HG03571 (cell line): ENCODE results near the gene STUB1.
A peak's percentile ranks its signal among the peaks of the same experiment; 100 is the strongest.

Source experiments
- ATAC-seq: cut with Tn5 transposase; IDR thresholded peaks from one replicate; pipeline ENCODE4 v1.9.1; 2021; ENCODE audit not compliant: unreplicated experiment

Gene STUB1

DNA sequence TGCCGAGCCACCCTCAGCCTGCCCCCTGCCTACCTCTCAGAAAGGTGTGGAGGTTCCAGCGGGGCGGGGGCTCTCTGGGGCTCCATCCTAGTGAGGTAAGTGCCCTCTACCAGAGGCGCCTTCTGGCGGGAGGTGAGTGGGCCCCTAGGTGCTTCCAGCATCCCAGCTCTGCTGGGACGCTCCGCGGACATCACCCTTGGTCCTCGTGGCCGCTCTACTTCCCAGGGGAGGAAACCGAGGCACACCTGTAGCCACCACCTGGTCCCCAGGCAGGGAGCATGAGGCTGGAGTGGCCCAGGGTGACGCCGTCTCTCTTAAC, 37.2 kb upstream of the STUB1 start:
- no peak for ATAC-seq

DNA sequence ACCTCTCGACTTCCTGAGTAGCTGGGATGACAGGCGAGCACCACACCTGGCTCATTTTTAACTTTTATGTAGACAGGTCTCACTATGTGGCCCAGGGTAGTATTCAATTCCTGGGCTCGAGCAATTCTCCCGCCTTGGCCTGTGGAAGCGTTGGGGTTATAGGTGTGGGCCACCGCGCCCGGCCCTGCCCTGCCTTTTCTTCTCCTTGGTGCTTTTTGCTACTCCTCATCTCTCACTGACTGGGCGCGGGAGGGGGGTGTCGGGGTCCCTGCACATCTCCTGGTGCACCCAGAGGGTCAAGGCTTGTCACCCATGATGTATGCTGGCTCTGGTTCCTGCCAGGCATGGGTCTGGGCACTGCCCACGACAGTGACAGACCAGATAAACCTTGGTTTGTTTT, 35.7 kb upstream of the STUB1 start:
- no peak for ATAC-seq

DNA sequence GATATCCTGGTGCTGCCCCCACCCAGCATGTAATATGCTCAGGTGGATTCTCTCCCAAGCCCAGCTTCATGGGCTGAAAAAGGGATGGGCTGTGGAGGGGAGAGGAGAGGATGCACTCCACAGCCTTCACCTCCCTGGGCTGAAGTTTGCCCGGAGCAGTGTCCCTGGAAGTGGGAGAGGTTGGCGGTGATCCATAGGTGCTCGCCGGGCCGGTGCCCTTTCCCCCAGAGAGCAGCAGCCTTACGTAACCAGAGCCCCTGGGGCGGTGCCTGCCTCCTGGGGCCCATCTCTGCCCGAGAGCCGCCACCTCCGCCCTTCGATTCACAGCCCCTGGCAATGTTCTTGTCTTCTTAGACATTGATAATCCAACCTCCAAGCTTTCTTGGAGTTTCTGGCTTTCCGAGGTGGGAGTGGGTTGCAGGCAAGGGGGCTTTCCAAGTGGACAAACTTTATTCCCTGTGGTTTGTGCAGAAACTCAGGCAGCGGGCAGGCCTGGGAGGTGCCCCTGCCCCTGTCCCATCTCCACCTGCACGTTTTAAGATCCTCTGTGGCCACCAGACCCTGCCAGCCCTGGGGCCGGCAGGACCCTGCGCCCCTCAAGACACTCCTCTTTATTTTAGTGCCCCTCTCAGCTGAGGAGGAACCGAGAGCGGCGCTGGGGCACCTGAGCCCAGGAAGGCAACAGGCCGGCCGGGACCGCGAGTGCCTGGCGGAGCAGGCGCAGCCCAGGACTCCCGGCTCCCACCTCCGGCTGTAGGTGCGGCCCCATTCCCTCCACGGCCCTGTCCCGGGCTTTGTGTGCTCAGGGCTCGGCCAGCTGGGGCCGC, 34.1 kb upstream of the STUB1 start:
- ATAC-seq = no peak

DNA sequence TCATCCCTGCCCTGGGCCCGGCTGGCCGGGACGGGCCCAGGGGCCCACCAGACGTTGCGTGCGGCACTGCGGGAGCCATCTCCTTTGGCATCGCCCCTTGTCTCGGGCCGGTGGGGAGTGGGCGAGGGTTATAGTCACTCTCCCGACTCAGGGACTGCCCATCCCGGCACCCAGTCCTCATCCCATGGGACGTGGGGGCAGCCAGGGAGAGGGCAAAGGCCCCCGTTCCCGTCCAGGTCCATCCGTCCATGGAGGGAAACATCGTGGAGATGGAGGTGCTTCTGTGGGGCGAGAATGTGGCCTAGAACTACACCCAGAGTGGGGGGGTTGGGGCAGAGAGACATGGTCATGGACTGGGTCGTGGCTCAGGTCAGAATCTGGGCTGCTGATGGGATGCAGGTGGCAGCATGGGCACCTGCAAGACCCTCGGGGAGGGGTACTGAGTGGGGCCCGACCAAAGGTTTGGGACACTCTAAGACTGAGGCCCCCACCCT, 33.5 kb upstream of the STUB1 start:
- no peak for ATAC-seq

DNA sequence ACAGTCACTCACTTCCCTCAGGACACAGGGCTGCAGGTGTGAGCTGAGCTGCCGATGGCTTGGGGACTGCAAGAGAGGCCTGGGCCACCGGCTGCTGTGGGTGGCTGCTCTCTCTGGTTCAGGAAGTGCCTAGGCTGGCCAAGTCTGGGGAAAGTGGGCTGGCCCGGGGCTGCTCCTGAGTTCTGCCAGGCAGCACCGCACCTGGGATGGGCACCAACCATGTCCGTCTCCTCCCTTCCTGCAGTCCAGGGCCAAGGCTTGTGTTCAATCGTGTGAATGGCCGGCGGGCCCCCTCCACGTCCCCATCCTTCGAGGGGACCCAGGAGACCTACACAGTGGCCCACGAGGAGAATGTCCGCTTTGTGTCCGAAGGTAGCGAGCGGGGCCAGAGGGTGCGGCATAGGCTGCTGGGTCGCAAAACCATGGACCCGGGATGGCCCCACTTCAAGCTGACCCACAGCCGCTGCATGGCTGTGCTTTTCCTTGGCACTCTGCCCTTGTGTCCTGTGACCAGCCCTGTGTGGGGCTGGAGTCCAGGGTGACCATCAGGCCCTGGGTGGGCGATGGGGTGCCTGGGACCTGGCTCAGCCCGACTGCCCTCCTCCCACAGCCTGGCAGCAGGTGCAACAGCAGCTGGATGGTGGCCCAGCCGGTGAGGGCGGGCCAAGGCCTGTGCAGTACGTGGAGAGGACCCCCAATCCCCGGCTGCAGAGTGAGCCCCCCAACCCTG, 32.9 kb upstream of the STUB1 start:
- ATAC-seq = no peak

DNA sequence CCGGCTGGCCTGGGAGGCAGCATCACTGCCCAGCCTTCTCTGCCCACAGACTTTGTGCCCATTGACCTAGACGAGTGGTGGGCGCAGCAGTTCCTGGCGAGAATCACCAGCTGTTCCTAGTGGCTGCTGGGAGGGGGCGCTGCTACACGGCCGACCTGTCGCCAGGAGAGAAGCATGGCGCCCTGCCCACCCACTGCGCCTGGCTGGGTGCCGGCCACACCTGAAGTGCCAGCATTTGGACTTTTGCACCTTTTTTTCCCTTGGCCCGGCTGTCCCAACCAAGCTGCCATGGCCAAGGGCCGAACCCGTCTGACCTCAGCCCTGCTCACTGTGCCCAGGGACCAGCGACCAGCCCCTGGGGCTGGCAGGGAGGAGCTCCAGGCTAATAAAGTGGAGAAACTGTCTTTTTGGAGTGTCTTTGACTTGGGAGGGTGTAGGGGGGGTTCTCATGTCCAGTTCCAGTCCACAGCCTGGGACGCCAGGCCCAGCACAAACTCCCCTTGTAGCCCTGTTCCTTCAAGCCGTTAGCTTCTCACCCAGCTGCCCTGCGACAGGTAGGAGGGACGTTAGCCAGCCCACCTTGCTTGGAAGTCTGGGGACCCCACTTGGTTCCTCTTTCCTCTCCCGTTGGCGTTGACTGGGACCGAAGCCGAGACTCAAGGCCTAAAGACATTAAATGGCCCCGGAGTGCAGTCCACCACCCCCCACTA, 32.0 kb upstream of the STUB1 start:
- ATAC-seq = no peak

DNA sequence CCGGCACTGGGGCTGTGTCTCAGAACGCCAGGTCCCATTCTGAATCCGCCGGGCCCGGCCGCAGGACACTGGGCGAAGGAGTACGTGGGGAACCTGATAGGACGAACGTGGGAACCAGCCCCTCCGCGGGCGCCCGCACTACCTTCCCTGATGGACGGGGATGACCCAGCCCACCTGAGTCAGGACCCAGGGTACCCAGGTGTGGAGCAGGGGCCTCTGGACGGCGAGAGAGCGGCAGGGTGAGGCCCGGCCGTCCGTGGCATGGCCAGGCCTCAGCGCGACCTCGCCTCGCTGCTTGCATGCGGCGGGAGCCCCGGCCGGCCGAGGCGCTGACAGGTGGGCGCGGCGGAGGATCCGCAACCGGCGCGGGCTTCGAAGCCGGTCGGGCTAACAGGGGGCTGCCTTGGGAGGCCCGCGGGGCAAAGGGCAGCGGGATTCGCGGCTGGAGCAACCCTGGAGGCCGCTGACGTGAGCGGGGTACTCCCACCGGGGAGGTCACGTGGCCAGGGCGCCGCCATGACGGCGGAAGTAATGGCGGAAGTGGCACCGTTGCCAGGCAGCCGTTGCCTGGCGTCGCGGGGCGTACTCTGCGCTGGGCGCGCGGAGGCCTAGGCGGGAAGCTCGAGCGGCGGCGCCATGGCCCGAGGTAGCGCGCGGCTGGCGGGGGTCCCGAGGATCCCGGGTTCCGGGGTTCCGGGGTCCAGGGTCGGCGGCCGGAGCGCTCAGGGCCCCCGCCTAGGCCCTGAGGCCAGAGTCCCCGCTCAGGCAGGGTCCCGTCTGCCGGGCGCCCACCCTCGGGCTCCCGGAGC, 31.2 kb upstream of the STUB1 start, which contains the start of gene WDR90:
WDR90 (plus strand) TSS at position 585 of the 809 bp plus-strand sequence; CDS start at position 637, 52 bp downstream.
- peak; percentile 53 for ATAC-seq

DNA sequence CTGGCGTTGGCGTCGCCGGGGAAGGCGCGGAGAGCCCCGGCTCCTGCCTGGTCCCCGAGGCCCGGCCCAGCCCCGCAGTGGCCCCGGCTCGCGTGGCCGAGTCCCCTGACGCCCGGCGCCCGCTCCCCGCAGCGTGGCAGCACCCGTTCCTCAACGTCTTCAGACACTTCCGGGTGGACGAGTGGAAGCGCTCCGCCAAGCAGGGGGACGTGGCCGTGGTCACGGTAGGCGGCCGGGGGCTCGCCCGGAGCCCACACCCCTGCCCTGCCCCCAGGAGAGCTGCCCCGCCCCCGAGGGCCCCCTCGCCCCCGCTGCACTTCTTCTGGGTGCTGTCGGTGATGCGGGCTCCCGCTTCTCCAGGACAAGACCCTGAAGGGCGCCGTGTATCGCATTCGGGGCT, 30.6 kb upstream of the STUB1 start:
- peak; percentile 13 for ATAC-seq

DNA sequence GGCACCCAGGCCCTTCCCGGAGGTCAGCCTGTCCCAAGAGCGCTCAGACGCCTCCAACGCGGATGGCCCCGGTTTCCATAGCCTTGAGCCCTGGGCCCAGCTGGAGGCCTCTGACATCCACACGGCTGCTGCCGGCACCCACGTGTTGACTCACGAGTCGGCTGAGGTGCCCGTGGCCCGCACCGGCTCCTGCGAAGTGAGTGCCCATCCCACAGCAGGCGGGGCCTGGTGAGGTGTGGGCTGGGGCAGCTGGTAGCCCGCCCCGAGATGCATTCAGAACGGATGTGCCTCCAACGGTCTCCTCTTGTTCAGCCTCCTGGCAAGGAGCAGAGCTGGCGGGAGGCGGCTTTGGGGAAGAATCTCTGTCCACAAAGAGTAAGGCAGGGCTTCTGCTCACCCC, 28.4 kb upstream of the STUB1 start:
- no peak for ATAC-seq

DNA sequence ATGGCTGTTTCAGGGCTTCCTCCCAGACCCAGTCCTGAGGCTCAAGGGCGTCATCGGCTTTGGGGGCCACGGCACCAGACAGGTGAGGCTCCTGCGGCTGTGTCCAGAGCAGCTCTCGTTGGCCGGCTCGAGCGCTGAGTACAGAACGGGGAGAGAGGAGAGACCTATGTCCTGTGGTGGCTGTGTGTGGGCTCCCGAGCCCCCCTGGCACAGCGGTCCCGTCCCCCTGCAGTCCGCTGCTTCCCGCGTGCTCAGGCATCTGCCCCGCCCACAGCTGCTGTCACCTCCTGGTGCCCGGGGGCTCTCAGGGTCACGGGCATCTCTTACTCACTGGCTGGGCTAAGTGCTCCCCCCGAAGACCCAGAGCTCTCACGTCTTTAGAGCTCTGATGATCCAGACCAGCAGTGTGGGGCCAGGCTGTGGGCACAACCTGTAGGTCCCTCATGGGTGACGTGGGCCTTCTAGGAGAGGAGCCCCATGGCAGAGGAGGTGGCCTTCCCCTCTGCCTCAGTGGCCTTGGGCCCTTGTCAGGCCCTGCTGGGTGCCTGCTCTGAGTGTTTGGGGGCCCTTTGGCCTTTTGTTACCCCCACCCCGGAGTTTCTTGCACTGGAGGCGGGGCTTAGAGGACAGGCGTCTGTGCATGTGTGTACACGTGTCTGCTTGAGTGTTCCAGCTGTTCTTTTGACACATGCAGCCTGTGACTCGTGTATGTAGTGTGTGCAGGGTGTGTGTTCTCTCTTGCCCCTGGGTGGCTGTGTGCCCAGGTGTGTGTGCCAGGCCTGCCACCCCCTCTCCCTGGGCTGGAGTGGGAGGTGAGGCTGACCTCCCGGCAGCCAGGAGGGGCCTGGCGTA, 27.5 kb upstream of the STUB1 start:
- no peak for ATAC-seq

DNA sequence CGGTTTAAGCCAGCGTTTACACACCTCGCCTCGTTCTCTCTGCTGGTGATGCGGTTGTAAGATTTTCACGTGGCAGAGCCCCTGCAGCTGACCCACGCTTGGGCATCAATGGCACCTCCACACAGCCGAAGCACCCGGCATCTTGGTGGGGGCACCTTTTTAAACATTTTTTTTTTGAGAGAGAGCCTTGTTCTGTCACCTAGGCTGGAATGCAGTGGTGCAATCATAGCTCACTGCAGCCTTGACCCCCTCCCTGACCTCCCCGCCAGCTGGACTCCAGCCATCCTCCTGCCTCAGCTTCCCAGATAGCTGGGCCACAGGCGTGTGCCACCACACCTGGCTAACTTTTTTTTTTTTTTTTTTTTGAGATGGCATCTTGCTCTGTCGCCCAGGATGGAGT, 26.2 kb upstream of the STUB1 start:
- no peak for ATAC-seq

DNA sequence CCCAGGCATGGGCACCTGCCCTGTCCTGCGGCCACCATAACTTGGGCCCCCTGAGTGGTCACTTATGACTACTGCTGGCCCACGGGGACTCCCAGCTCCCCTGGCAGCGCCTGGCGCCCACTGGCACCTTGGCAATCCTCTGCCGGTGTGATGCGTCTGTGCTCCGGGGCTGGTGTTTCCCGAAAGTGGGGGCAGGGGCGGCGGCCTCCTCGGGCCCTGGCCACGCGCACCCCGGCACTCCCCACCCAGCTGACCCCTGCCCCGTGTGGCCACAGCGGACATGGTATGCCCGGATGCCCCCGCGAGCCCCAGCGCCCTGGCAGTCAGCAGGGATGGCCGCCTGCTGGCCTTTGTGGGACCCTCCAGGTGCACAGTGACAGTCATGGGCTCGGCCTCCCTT, 22.7 kb upstream of the STUB1 start:
- ATAC-seq = no peak

DNA sequence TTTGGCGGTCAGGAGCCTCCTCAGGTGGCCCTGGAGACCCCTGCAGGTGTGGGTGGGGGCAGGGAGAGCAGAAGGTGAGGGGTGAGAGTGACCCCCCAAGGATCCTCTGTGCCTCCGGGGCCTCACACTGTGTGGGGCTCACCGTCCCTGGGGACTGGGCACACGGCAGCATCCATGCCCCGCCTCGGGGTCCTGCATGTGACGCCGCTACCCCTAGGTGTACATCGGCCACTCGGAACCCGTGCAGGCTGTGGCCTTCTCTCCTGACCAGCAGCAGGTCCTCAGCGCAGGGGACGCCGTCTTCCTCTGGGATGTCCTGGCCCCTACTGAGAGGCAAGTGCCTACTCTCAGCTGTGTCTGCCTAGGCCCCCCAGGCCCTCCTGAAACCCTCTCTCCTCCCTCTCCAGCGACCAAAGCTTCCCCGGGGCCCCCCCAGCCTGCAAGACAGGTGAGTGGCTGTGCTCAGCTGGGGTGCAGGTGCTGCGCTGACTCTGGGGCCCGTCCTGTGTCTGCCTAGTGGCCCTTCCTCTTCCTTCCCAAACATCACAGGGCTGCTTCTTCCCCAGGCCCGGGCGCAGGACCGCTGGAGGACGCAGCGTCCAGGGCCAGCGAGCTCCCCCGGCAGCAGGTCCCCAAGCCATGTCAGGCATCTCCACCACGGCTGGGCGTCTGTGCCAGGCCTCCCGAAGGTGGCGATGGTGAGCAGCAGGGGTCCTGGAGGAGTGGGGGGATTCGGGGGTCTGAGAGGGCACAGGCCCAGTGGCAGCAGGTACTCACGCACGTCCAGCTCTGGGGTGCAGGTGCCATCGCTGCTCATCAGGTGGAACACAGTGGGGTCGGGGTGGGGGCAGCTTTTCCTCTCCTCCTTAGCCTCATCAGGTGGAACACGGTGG, 21.3 kb upstream of the STUB1 start:
- ATAC-seq = no peak

DNA sequence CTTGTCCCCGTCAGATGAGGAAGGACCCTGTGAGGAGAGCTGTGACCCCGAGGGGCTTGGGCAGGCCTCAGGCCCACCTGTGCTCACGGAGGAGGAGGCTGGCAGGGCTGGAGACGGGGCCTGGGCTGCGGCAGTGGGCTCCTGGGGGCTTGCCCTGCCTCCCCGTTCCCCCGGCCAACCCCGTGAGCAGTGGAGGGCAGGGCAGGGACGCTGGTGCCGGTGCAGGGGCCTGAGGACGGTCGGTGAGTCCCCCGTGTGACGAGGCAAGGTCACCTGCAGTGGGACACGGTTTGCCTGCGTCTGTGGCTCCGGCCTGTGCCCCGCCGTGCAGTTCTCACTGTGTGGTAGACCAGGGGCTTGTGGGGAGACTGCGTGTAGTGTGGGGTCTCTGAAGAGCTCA, 20.6 kb upstream of the STUB1 start:
- ATAC-seq = no peak

DNA sequence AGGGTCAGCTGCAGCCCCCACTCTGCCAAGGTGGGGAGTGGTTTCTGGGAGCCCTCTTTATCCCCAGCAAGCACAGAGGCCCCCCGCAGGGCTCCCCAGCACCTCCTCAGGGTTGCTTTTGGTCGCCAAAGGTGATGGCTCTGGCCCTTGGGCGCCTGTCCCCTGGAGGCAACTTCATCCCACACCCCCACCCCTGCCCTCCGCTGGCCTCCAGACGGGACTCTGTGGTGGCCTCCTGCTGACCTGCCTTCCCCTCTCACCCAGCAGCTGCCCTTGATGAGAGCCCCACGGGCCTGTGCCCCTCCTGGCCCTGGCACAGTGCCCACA, 20.1 kb upstream of the STUB1 start:
- ATAC-seq = no peak

DNA sequence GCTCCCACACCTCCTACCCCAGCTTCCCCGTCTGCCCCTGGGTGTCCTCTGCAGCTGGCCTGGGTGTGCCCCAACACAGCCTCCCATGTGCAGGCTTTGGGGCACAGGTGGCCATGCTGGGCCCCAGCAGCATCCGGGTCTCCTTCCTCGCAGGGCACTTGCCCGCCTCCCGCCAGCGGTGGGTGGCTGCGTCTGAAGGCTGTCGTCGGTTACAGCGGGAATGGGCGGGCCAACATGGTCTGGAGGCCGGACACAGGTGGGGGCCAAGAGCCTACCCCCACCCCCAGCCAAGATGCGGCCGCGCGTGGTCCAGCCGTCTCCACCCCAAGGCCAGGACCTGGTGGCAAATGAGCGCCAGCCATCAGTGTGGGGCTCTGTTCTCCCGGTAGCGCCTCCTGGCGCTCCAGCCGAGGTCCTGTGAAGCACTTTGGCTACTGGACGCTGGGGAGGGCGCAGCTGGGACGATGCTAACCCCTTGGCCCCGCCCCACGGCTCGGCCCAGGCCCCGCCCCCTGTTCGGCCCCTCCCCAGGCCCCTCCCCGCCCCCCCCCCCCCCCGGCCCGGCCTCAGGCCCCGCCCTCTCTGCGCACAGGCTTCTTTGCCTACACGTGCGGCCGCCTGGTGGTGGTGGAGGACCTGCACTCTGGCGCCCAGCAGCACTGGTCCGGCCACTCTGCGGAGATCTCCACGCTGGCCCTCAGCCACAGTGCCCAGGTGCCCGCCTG, 19.6 kb upstream of the STUB1 start:
- ATAC-seq = peak; percentile 42

DNA sequence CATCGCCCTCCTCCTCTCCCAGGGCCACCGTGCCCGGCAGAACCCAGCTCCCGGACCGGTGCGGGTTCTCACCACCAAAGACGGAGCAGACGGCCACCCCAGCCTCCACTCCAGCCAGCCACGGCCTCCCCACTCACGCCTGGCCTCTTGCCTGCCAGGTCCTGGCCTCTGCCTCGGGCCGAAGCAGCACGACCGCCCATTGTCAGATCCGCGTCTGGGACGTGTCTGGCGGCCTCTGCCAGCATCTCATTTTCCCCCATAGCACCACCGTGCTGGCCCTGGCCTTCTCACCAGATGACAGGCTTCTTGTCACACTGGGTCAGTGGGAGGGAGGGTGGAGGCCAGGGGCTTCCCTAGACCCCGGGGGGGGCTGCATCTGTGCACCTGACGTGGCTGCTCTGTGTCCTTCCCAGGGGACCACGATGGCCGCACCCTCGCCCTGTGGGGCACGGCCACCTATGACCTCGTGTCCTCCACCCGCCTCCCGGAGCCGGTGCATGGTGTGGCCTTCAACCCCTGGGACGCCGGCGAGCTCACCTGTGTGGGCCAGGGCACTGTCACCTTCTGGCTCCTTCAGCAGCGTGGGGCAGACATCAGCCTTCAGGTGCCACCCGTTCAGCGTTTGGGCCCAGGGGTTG, 18.9 kb upstream of the STUB1 start:
- no peak for ATAC-seq

DNA sequence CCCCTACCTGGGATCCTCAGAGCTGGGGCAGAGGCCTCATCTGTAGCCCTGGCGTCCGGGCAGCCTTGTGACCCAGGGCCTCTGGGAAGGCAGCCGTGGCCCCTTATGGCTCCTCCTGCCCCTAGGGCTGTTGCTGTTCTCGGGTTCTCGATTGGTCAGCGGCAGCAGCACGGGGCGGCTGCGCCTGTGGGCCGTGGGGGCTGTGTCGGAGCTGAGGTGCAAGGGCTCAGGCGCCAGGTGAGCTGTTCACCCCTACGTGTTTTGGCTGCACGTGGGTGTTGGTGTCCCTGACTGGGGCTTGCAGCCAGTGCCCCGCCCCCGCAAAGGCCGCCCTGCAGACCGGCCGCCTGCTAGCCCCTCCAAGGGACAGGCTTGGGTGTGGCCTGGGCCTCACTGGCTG, 18.1 kb upstream of the STUB1 start:
- ATAC-seq = no peak
